Subcutaneous abdominal adipose tissue (tissue), 5 donors: Measurements from ENCODE around the gene HDAC2.

Source experiments
- H3K27ac ChIP-seq: one replicate; pipeline ENCODE4 v1.7.0; 2013; ENCODE audit warnings: low read depth, mild to moderate bottlenecking, inconsistent platforms, low read length, moderate library complexity
- H3K27me3 ChIP-seq, 5 donors: one replicate each; pipeline ENCODE4 v1.7.0; 2013; ENCODE audit warnings: low read length in 5 of 5, inconsistent platforms in 1 of 5; ENCODE audit not compliant: control insufficient read depth in 5 of 5, insufficient read depth in 4 of 5
- H3K36me3 ChIP-seq, 5 donors: one replicate each; pipeline ENCODE4 v1.7.0; 2013; ENCODE audit warnings: low read length in 5 of 5; ENCODE audit not compliant: control insufficient read depth in 5 of 5, insufficient read depth in 5 of 5
- H3K4me1 ChIP-seq, 5 donors: one replicate each; pipeline ENCODE4 v1.7.0; 2013; ENCODE audit warnings: low read length in 5 of 5, mild to moderate bottlenecking in 3 of 5, moderate library complexity in 1 of 5; ENCODE audit not compliant: control insufficient read depth in 5 of 5, insufficient read depth in 5 of 5
- H3K4me3 ChIP-seq, 5 donors: one replicate each; pipeline ENCODE4 v1.7.0; 2013; ENCODE audit warnings: low read length in 5 of 5, low read depth in 1 of 5
- H3K9ac ChIP-seq, 5 donors: one replicate each; pipeline ENCODE4 v1.7.0; 2013; ENCODE audit warnings: low read length in 5 of 5, mild to moderate bottlenecking in 4 of 5, moderate library complexity in 3 of 5
- H3K9me3 ChIP-seq, 5 donors: one replicate each; pipeline ENCODE4 v1.7.0; 2013; ENCODE audit warnings: low read length in 5 of 5; ENCODE audit not compliant: control insufficient read depth in 5 of 5
- donor health status: healthy.
- donor health status: healthy.
- donor health status: healthy.
- donor health status: healthy.
- donor health status: healthy.

Gene HDAC2

GRCh38 chr6:113901482-113901881, 69.5 kb downstream of the HDAC2 start:
- no peaks in the 10 kb centered on the region for H3K27me3 ChIP-seq
- H3K27ac ChIP-seq: no peak overlapping the region
- H3K9ac ChIP-seq: no peak overlapping the region
- H3K4me1 ChIP-seq: peaks cover 5 to 14% (median 8%) of the 10 kb centered on the region in 5 donors
- no peaks in the 10 kb centered on the region for H3K9me3 ChIP-seq
- H3K36me3 ChIP-seq: no peaks in the 10 kb centered on the region
- no peak overlapping the region for H3K4me3 ChIP-seq

GRCh38 chr6:113894712-113895674, 76.0 kb downstream of the HDAC2 start:
- no peak overlapping the region for H3K4me3 ChIP-seq
- no peak overlapping the region for H3K9ac ChIP-seq
- H3K27me3 ChIP-seq: no peaks in the 10 kb centered on the region
- no peak overlapping the region for H3K27ac ChIP-seq
- H3K4me1 ChIP-seq: no peaks in the 10 kb centered on the region
- H3K36me3 ChIP-seq: no peaks in the 10 kb centered on the region
- peaks cover 0 to 6% (median 0%) of the 10 kb centered on the region in 5 donors for H3K9me3 ChIP-seq

DNA sequence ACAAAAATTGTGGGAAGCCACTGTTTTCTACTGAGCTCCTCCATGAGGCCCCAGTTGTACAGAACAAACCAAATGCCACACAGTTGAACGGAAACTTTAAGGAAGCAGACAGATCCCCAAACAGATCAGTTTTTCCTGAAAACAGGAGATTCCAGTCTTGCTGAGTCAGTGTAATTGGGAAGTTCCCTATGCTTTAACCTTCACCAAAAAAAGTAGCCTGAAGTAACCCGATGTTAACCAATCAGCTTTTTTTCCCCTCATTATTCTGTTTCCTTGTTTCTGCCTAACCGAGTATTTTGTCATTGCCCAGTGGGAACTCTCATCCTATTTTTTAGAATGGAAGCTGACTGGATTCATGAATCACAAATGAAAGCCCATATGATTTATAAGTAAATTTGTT, 77.1 kb downstream of the HDAC2 start:
- H3K4me1 ChIP-seq: no peaks in the 10 kb centered on the region
- no peak overlapping the region for H3K4me3 ChIP-seq
- no peaks in the 10 kb centered on the region for H3K27me3 ChIP-seq
- H3K9ac ChIP-seq: no peak overlapping the region
- H3K9me3 ChIP-seq: peaks cover 0 to 6% (median 0%) of the 10 kb centered on the region in 5 donors
- H3K27ac ChIP-seq: no peak overlapping the region
- H3K36me3 ChIP-seq: no peaks in the 10 kb centered on the region

DNA sequence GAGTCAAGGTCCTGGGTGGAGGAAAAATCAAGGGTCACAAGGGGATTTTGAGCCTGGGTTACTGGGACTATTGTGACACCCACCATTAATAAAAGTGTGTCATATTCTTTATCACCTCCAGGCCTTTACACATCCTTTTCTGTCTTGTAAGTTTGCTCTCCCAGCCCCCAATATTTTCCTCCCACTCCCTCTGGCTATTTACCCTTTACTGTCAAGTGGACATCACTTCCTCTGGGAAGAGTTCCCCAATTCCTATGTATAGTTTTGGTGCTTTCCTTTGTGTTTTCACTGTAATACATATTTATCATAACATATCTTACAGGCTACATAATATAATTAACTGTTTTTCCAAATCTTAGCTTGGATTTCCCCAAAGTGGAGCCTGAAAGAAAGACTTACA, 77.5 kb downstream of the HDAC2 start:
- H3K9ac ChIP-seq: no peak overlapping the region
- H3K4me1 ChIP-seq: peaks cover 0 to 2% (median 0%) of the 10 kb centered on the region in 5 donors
- no peaks in the 10 kb centered on the region for H3K27me3 ChIP-seq
- H3K27ac ChIP-seq: no peak overlapping the region
- H3K9me3 ChIP-seq: peaks cover 0 to 6% (median 0%) of the 10 kb centered on the region in 5 donors
- no peak overlapping the region for H3K4me3 ChIP-seq
- no peaks in the 10 kb centered on the region for H3K36me3 ChIP-seq

DNA sequence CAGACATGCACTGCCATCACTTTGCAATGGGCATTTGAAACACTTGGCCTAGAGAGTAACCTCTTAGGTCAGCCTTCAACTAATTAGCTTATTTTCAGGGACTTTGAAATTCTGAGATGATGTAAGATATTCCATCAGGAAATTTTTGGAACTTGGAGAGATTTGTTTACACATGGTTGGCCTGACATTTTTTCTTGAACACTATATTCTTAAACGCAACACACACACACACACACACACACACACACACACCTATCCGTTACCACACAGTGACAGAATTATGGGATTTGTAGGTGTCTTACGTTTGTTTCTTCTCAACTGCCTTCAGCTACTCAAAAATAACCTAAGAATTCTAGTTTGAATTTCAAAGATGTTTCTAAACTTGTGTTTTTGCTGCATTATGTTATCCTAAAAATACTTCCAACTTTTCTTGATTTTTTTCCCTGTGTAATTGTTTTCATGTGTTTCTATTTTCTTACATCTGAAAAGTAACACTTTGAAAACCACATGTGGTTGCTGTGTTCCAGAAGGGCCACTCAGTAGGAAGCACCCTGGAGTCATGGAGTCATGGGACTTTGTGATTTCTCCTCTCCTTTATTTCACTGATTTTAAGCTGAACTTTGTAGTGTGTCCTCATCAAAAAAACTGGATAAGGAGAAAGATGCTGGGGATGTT, 81.9 kb downstream of the HDAC2 start:
- no peak overlapping the region for H3K9ac ChIP-seq
- H3K27ac ChIP-seq: no peak overlapping the region
- no peaks in the 10 kb centered on the region for H3K27me3 ChIP-seq
- H3K36me3 ChIP-seq: no peaks in the 10 kb centered on the region
- H3K9me3 ChIP-seq: peaks cover 0 to 6% (median 0%) of the 10 kb centered on the region in 5 donors
- no peak overlapping the region for H3K4me3 ChIP-seq
- peaks cover 0 to 6% (median 2%) of the 10 kb centered on the region in 5 donors for H3K4me1 ChIP-seq

DNA sequence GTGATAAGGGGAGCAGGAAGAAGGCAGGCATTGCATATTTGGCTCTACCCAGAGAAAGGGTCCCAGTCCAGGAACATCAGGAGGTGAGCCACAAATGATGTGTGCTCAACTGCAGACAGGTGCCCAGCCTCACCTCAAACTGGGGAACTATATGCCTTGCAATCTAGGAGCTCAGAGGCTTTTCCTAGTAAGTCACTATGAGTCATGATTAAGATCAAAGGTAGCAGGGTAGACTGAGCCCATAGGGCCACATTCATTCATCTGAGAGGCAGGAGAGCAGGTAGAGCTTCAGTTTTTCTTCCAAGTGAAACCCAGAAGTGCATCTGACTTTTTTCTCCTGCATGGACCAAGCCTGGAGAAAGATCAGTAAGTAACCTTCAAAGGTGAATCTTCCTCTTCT, 82.5 kb downstream of the HDAC2 start:
- Histone ChIP-seq H3K27me3 (no peaks in the 10 kb centered on the region), H3K36me3 (no peaks in the 10 kb centered on the region), H3K9ac (no peak overlapping the region), H3K4me1 (peaks cover 0 to 6% (median 2%) of the 10 kb centered on the region in 5 donors), H3K27ac (no peak overlapping the region), H3K4me3 (no peak overlapping the region), H3K9me3 (peaks cover 0 to 6% (median 0%) of the 10 kb centered on the region in 5 donors)

DNA sequence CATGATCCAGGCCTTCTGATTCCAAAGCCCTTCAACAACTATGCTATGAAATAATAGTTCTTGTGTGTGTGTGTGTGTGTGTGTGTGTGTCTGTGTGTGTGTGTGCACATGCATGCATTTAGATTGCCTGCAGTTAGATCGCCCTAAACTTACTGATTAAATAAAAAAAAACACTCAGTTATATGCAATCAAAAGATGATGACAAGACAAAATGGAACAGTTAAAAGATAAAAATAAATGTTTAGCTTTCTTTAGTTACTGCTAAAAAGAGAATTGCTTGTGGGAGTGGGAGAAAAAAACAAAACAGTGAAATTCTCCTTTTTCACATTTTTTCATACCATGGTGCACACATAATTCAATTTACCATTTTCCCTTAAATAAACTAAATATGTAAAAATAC, 84.4 kb downstream of the HDAC2 start:
- Histone ChIP-seq H3K27ac (no peak overlapping the region), H3K36me3 (no peaks in the 10 kb centered on the region), H3K9ac (no peak overlapping the region), H3K4me3 (no peak overlapping the region), H3K4me1 (peaks cover 0 to 6% (median 2%) of the 10 kb centered on the region in 5 donors), H3K9me3 (peaks cover 0 to under 1% (median 0%) of the 10 kb centered on the region in 5 donors), H3K27me3 (no peaks in the 10 kb centered on the region)

- Histone ChIP-seq H3K4me1 (peaks cover 0 to 7% (median 5%) of the 10 kb centered on the region in 5 donors), H3K36me3 (no peaks in the 10 kb centered on the region), H3K4me3 (no peak overlapping the region), H3K27me3 (no peaks in the 10 kb centered on the region), H3K9me3 (no peaks in the 10 kb centered on the region), H3K9ac (no peak overlapping the region), H3K27ac (no peak overlapping the region)
Measured at GRCh38 chr6:113884011-113884410, 86.9 kb downstream of the HDAC2 start.
